ENCODE measurements around the gene MTOR. TPM values are rescaled to one million over a fixed set of nuclear protein-coding genes. Genes with fewer than 3 reads are reported as not detected.

MTOR gene
- total RNA-seq, 4 donors from 2014 or later, result 37.8 to 46.4 (median 43.9) TPM

DNA sequence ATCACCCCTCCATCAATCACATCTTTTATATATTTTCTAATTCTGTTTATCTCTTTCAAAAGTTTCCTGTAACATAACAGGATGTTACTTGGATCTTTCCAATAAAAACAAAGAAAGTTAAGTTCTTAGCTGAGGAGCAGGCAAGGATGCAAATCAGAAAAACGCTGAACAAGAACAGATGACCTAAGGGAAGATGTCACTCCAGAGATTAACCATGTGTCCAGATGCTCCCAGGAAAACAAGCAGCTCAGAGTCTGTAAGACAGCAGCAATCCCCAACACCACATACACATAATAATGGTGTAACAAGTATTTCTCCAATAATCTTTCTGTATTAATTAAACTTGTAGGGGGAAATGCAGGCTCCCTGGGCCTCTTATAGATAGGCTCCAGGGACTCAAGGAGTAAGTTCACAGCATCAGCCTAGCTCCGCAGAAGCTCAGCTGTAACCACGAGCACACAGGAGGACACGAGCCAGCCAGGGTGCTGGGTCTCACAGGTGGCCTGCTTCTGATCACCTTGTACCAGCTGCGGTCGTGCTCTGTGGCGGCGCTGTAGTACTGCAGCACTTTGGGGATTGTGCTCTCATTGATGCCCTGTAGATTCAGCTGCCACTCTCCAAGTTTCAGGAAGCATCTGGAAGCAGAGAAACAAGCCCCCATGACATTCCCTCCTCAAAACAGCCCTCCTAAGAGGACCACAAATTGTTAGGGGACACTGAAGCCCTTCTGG lies 129.6 kb downstream of the MTOR start:
- Histone ChIP-seq H3K27me3 (no peaks in the 10 kb centered on the region), H3K27ac (no peak overlapping the region), H3K36me3 (peaks cover 59 to 64% of the 10 kb centered on the region in 2 donors), H3K4me3 (replicated peaks in 1 of 3) (no peak overlapping the region), H3K4me1 (no peaks in the 10 kb centered on the region), H3K9me3 (no peaks in the 10 kb centered on the region)
- 86 to 92% methylated on average over 6 to 8 of the region's 8 CpGs for WGBS, 2 donors
- no peak for TF ChIP-seq POLR2A (IDR thresholded peaks at IDR 0.05)
- TF ChIP-seq, protein P1, sequence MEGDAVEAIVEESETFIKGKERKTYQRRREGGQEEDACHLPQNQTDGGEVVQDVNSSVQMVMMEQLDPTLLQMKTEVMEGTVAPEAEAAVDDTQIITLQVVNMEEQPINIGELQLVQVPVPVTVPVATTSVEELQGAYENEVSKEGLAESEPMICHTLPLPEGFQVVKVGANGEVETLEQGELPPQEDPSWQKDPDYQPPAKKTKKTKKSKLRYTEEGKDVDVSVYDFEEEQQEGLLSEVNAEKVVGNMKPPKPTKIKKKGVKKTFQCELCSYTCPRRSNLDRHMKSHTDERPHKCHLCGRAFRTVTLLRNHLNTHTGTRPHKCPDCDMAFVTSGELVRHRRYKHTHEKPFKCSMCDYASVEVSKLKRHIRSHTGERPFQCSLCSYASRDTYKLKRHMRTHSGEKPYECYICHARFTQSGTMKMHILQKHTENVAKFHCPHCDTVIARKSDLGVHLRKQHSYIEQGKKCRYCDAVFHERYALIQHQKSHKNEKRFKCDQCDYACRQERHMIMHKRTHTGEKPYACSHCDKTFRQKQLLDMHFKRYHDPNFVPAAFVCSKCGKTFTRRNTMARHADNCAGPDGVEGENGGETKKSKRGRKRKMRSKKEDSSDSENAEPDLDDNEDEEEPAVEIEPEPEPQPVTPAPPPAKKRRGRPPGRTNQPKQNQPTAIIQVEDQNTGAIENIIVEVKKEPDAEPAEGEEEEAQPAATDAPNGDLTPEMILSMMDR (IDR thresholded peaks at IDR 0.05), result no peak
- intact Hi-C loops (cut with DNase I), result no loop called here
- no peak for DNase-seq

DNA sequence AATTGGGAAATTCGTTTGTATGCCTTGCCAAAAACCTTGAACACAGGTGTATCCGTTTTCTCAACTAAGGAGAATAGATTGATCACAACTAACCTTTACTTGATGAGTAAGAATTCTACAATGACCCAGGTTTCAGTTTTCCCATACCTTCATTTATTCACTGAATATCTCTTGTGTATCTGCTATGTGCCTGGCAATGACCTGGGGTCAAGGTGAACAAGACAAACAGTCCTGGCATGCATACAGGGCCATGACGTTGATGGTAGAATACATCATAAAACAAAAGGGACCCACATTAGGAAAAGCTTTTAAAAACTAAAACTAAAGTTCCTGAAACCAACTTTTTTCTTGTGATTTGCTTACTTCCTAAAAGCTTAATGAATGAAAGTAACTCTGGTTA lies 130.5 kb downstream of the MTOR start:
- intact Hi-C loops (cut with DNase I), result no loop called here
- WGBS, 2 donors, result 78 to 85% methylated on average over 3 of the region's 3 CpGs
- H3K27me3 ChIP-seq, result no peaks in the 10 kb centered on the region
- H3K36me3 ChIP-seq, result peaks cover 66 to 71% of the 10 kb centered on the region in 2 donors
- DNase-seq, result no peak
- TF ChIP-seq, protein P1 (IDR thresholded peaks at IDR 0.05), result no peak
- TF ChIP-seq POLR2A (IDR thresholded peaks at IDR 0.05), result no peak
- no peak overlapping the region for H3K27ac ChIP-seq
- H3K4me1 ChIP-seq, result no peaks in the 10 kb centered on the region
- no peaks in the 10 kb centered on the region for H3K9me3 ChIP-seq
- no peak overlapping the region for H3K4me3 ChIP-seq (replicated peaks in 1 of 3)

DNA sequence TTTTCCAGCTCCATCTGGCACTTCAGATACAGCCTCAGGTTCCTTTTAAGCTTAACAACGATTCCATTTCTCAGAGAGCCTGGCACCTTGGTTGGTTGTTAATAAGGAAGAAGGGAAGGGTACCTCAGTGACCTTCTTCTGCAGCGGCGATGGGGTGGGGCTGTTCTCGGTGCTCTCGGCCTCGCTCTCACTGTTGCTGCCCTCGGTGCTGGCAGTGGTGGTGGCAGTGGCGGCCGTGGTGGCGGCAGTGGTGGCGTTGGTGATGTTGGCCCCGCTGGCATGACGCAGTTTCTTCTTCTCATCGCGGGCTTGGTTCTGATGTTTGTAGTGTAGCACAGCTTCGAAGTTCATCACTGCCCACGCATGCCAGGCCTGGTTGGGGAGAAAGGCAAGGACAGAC lies 131.9 kb downstream of the MTOR start:
- Histone ChIP-seq H3K36me3 (peaks cover 70% of the 10 kb centered on the region in 2 donors), H3K9me3 (no peaks in the 10 kb centered on the region), H3K4me3 (replicated peaks in 1 of 3) (no peak overlapping the region), H3K27ac (no peak overlapping the region), H3K4me1 (no peaks in the 10 kb centered on the region), H3K27me3 (no peaks in the 10 kb centered on the region)
- intact Hi-C loops (cut with DNase I), result no loop called here
- TF ChIP-seq, protein P1 (IDR thresholded peaks at IDR 0.05), result no peak
- no peak for TF ChIP-seq POLR2A (IDR thresholded peaks at IDR 0.05)
- DNase-seq, result no peak
- WGBS, 2 donors, result 95 to 96% methylated on average over 16 to 17 of the region's 17 CpGs

DNA sequence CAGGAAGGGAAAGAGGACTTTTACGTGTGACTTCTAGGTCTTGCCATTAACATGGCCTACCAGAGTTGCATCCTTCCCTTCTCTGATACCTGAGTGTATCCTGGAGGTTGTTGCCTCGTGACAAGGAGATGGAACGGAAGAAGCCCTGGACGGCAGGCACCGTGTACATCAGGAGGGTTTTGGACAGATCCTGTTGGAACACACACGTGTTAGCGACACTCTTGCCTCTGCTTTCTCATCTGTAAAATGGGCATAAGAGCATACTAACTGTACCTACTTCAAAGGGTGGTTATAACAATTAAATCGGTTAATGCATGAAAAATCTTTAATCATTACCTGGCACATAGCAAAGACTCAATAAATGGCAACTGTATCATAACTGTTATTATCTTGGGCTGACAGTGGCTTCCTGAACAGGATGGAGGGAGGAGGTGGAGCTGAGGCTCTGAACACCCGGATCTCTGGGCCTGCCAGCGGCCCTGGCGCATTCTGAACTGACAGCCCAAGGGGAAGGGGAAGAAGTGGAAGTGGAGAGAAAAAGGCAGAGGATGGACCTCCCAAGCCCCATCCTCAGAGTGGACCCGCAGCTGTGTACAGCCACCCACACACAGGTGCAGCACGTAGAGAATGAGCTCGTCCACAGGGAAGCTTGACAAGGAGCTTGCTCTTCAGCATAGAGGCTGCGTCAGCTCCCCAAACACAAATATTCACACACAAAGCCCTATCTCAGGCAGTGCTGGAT lies 132.5 kb downstream of the MTOR start:
- Histone ChIP-seq H3K9me3 (no peaks in the 10 kb centered on the region), H3K4me3 (replicated peaks in 1 of 3) (no peak overlapping the region), H3K27ac (no peak overlapping the region), H3K36me3 (peaks cover 72 to 76% of the 10 kb centered on the region in 2 donors), H3K4me1 (no peaks in the 10 kb centered on the region), H3K27me3 (no peaks in the 10 kb centered on the region)
- WGBS, 2 donors, result 92% methylated on average over 15 of the region's 15 CpGs
- intact Hi-C loops (cut with DNase I), result no loop called here
- no peak for DNase-seq
- TF ChIP-seq, protein P1 (IDR thresholded peaks at IDR 0.05), result no peak
- TF ChIP-seq POLR2A (IDR thresholded peaks at IDR 0.05), result no peak

DNA sequence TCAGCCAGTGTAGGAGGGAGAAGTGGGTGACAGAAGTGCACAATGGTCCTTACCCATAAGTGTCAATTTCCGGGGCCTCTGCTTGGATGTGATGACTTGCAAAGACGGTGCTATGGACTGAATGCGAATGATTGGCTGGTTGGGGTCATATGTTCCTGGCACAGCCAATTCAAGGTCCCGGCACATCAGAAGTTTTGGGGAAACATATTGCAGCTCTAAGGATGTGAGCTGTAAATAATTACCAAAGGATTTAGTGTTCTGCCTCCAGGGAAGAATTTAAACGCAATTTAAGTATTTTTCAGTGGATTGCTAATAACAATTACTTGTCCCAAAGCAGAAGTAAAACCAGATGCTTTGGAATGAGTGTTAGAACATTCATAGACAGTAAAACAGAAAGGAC lies 135.8 kb downstream of the MTOR start:
- no peak for DNase-seq
- no peaks in the 10 kb centered on the region for H3K27me3 ChIP-seq
- no peak overlapping the region for H3K4me3 ChIP-seq (replicated peaks in 1 of 3)
- no peaks in the 10 kb centered on the region for H3K9me3 ChIP-seq
- no peak for TF ChIP-seq POLR2A (IDR thresholded peaks at IDR 0.05)
- TF ChIP-seq, protein P1 (IDR thresholded peaks at IDR 0.05), result no peak
- H3K27ac ChIP-seq, result no peak overlapping the region
- WGBS, 2 donors, result 79 to 84% methylated on average over 5 of the region's 5 CpGs
- peaks cover 78 to 81% of the 10 kb centered on the region in 2 donors for H3K36me3 ChIP-seq
- no peaks in the 10 kb centered on the region for H3K4me1 ChIP-seq
- intact Hi-C loops (cut with DNase I), result no loop called here

Data from thyroid gland (tissue), 4 donors.